H1 (cell line): ENCODE measurements around the gene DNTT. TPM values are rescaled to one million over a fixed set of nuclear protein-coding genes. Genes with fewer than 3 reads are reported as not detected.

Experiments used
- CTCF ChIA-PET: fragments of 300-600 bp; sonication (Branson Sonifier 250); formaldehyde crosslinking; loops from one replicate; lab custom pipeline; 2021; ENCODE audit not compliant: partially characterized antibody; lab: Charles Lee
- POLR2A ChIA-PET: fragments of 300-600 bp; sonication (Branson Sonifier 250); formaldehyde crosslinking; loops from one replicate; lab custom pipeline; 2021; ENCODE audit warnings: inconsistent platforms; ENCODE audit not compliant: partially characterized antibody; lab: Charles Lee
- DNase-seq, 2 experiments: peaks; one replicate each; pipeline versions ENCODE4 v3.0.0 to v3.0.0-alpha.2; 2010 to 2022; ENCODE audit warnings: low spot score in 2 of 2, low read depth in 1 of 2, mixed read lengths in 1 of 2
- FAIRE-seq: peaks from 2 replicates; lab custom pipeline; 2011; peaks lifted over from hg19 to GRCh38; lab: Jason Lieb, UNC
- H2AFZ ChIP-seq: 2 replicates; pipeline ENCODE4 v1.8.1; 2012; ENCODE audit warnings: low read length, inconsistent platforms
- H2AK5ac ChIP-seq: 2 replicates; pipeline ENCODE4 v1.6.1; 2013; ENCODE audit warnings: low read depth, low read length
- H2BK120ac ChIP-seq: replicated peaks from 2 replicates; pipeline ENCODE3; 2013; ENCODE audit warnings: low read depth, low read length, inconsistent platforms
- H2BK12ac ChIP-seq: 2 replicates; pipeline ENCODE4 v1.6.1; 2013; ENCODE audit warnings: low read depth, low read length
- H2BK15ac ChIP-seq: 2 replicates; pipeline ENCODE4 v1.6.1; 2013; ENCODE audit warnings: low read length
- H2BK20ac ChIP-seq: 2 replicates; pipeline ENCODE4 v1.6.1; 2013; ENCODE audit warnings: low read length
- H2BK5ac ChIP-seq: 2 replicates; pipeline ENCODE4 v1.6.1; 2013; ENCODE audit warnings: low read depth, low read length
- H3K14ac ChIP-seq: 2 replicates; pipeline ENCODE4 v1.6.1; 2013; ENCODE audit warnings: inconsistent platforms; ENCODE audit not compliant: insufficient read length
- H3K18ac ChIP-seq: 2 replicates; pipeline ENCODE4 v1.6.1; 2013; ENCODE audit warnings: low read length; ENCODE audit errors: extremely low read depth
- H3K23ac ChIP-seq: 2 replicates; pipeline ENCODE4 v1.6.1; 2013; ENCODE audit warnings: inconsistent platforms; ENCODE audit not compliant: insufficient read length
- H3K23me2 ChIP-seq: 2 replicates; pipeline ENCODE4 v1.6.1; 2013; ENCODE audit warnings: low read depth, low read length
- H3K27ac ChIP-seq: 2 replicates; pipeline ENCODE4 v1.6.1; 2011; ENCODE audit warnings: low read depth, low read length, inconsistent platforms
- H3K27me3 ChIP-seq, 4 experiments: replicated peaks in 1 of 4; 1 replicate in 1 of 4; 2 replicates in 3 of 4; pipeline versions ENCODE4 v1.6.1 to v1.8.1; 2011 to 2013; ENCODE audit warnings: low read length in 3 of 4, mild to moderate bottlenecking in 3 of 4, inconsistent platforms in 2 of 4, mixed read lengths in 2 of 4, moderate library complexity in 1 of 4; ENCODE audit not compliant: control insufficient read depth in 3 of 4, insufficient read depth in 3 of 4; ENCODE audit errors: extremely low read depth in 1 of 4
- H3K36me3 ChIP-seq, 4 experiments: 2 replicates each; pipeline versions ENCODE4 v1.6.1 to v1.8.1; 2011 to 2013; ENCODE audit warnings: mild to moderate bottlenecking in 4 of 4, low read length in 3 of 4, moderate library complexity in 2 of 4, control low read depth in 1 of 4, inconsistent platforms in 1 of 4; ENCODE audit not compliant: insufficient read depth in 4 of 4, control insufficient read depth in 2 of 4
- H3K4ac ChIP-seq: replicated peaks from 2 replicates; pipeline ENCODE3; 2013; ENCODE audit warnings: low read length, low read depth, mixed read lengths, inconsistent platforms; ENCODE audit not compliant: insufficient read length
- H3K4me1 ChIP-seq, 4 experiments: replicated peaks in 1 of 4; 1 replicate in 1 of 4; 2 replicates in 3 of 4; pipeline versions ENCODE4 v1.6.1 to v1.8.1; 2011 to 2013; ENCODE audit warnings: low read length in 3 of 4, inconsistent platforms in 2 of 4, mixed read lengths in 1 of 4; ENCODE audit not compliant: insufficient read depth in 4 of 4, control insufficient read depth in 3 of 4
- H3K4me2 ChIP-seq, 2 experiments: 2 replicates each; pipeline versions ENCODE4 v1.6.1 to v1.8.1; 2011 to 2013; ENCODE audit warnings: low read depth in 2 of 2, low read length in 2 of 2, control low read depth in 1 of 2, inconsistent platforms in 1 of 2, mild to moderate bottlenecking in 1 of 2; ENCODE audit not compliant: insufficient read depth in 1 of 2
- H3K4me3 ChIP-seq, 4 experiments: fragments of 200-600, 300-600 bp in 1 of 4; sonication (generic), shearing (Covaris generic), sonication (Bioruptor Twin) in 1 of 4; 2 replicates each; pipeline versions ENCODE4 v1.5.1 to v1.8.1; 2011 to 2016; ENCODE audit warnings: low read length in 4 of 4, low read depth in 3 of 4, control low read depth in 2 of 4, inconsistent platforms in 2 of 4, mild to moderate bottlenecking in 2 of 4, mixed read lengths in 1 of 4, moderate library complexity in 1 of 4; ENCODE audit not compliant: insufficient read depth in 2 of 4; ENCODE audit errors: extremely low read depth in 1 of 4
- H3K56ac ChIP-seq: replicated peaks from 2 replicates; pipeline ENCODE3; 2013; ENCODE audit warnings: low read depth, mild to moderate bottlenecking, mixed read lengths, low read length, inconsistent platforms; ENCODE audit not compliant: insufficient read length
- H3K79me1 ChIP-seq: 2 replicates; pipeline ENCODE4 v1.6.1; 2013; ENCODE audit warnings: low read depth, low read length, control low read depth
- H3K79me2 ChIP-seq, 2 experiments: 2 replicates each; pipeline versions ENCODE4 v1.6.1 to v1.8.1; 2012 to 2013; ENCODE audit warnings: low read length in 2 of 2, mild to moderate bottlenecking in 2 of 2, inconsistent platforms in 1 of 2; ENCODE audit not compliant: insufficient read depth in 2 of 2, control insufficient read depth in 1 of 2
- H3K9ac ChIP-seq, 4 experiments: replicated peaks in 1 of 4; 1 replicate in 1 of 4; 2 replicates in 3 of 4; pipeline versions ENCODE4 v1.6.1 to v1.8.1; 2011 to 2013; ENCODE audit warnings: low read depth in 3 of 4, low read length in 3 of 4, control low read depth in 2 of 4, mild to moderate bottlenecking in 2 of 4, moderate library complexity in 2 of 4, inconsistent platforms in 1 of 4; ENCODE audit errors: extremely low read depth in 1 of 4
- H3K9me3 ChIP-seq, 2 experiments: 2 replicates each; pipeline versions ENCODE4 v1.6.1 to v1.8.1; 2012 to 2013; ENCODE audit warnings: mild to moderate bottlenecking in 2 of 2, moderate library complexity in 2 of 2, control low read depth in 1 of 2, inconsistent platforms in 1 of 2, low read depth in 1 of 2, low read length in 1 of 2, mixed read lengths in 1 of 2; ENCODE audit not compliant: insufficient read depth in 2 of 2
- H4K20me1 ChIP-seq, 2 experiments: replicated peaks in 1 of 2; 2 replicates each; pipeline versions ENCODE3 to v1.8.1; 2011 to 2013; ENCODE audit warnings: inconsistent platforms in 2 of 2, low read length in 2 of 2, mild to moderate bottlenecking in 1 of 2; ENCODE audit not compliant: insufficient read depth in 2 of 2, control insufficient read depth in 1 of 2
- H4K5ac ChIP-seq: 2 replicates; pipeline ENCODE4 v1.6.1; 2013; ENCODE audit warnings: low read length, low read depth, mixed read lengths, inconsistent platforms; ENCODE audit not compliant: insufficient read length
- H4K8ac ChIP-seq: 2 replicates; pipeline ENCODE4 v1.8.0; 2013; ENCODE audit warnings: mild to moderate bottlenecking, moderate library complexity, low read length, inconsistent platforms; ENCODE audit not compliant: insufficient read depth; ENCODE audit errors: extremely low read depth
- H4K91ac ChIP-seq: replicated peaks from 2 replicates; pipeline ENCODE3; 2013; ENCODE audit warnings: low read length, mixed read lengths, inconsistent platforms; ENCODE audit not compliant: insufficient read length
- ASH2L ChIP-seq: fragments of 200-600, 300-600 bp; sonication (generic); IDR thresholded peaks from one replicate; pipeline ENCODE4 v1.7.1; 2017; ENCODE audit warnings: low read length
- BCL11A ChIP-seq, 2 experiments: IDR thresholded peaks; one replicate each; pipeline ENCODE4 v1.6.1; 2011; ENCODE audit warnings: low read depth in 2 of 2, low read length in 2 of 2, mild to moderate bottlenecking in 2 of 2
- CTBP2 ChIP-seq: IDR thresholded peaks from 2 replicates; pipeline ENCODE4 v1.7.0; 2011; ENCODE audit warnings: borderline replicate concordance, mild to moderate bottlenecking, moderate library complexity, mixed read lengths, low read length; ENCODE audit not compliant: insufficient read depth, insufficient read length
- HDAC6 ChIP-seq: IDR thresholded peaks from one replicate; pipeline ENCODE4 v1.7.1; 2012; ENCODE audit warnings: low read depth, mild to moderate bottlenecking, inconsistent platforms, low read length, moderate library complexity
- KDM1A ChIP-seq: fragments of 200-600, 300-600 bp; sonication (generic); IDR thresholded peaks from 2 replicates; pipeline ENCODE4 v1.7.1; 2016; ENCODE audit warnings: mild to moderate bottlenecking, low read length, borderline replicate concordance
- POLR2AphosphoS5 ChIP-seq: IDR thresholded peaks from 2 replicates; pipeline ENCODE4 v1.6.1; 2011; ENCODE audit warnings: low read depth, low read length
- POU5F1 ChIP-seq: IDR thresholded peaks from 2 replicates; pipeline ENCODE4 v1.6.1; 2011; ENCODE audit warnings: low read depth, mild to moderate bottlenecking, low read length, moderate library complexity
- SIN3A ChIP-seq, 2 experiments: IDR thresholded peaks in 1 of 2; conservative IDR thresholded peaks in 1 of 2; 2 replicates each; pipeline ENCODE4 v1.6.1; 2011 to 2012; ENCODE audit warnings: low read length in 2 of 2, improper control_type of control experiment in 1 of 2, low read depth in 1 of 2, mild to moderate bottlenecking in 1 of 2
- SIRT6 ChIP-seq: IDR thresholded peaks from one replicate; pipeline ENCODE4 v1.7.1; 2012; ENCODE audit warnings: low read length, inconsistent platforms
- TAF1 ChIP-seq: IDR thresholded peaks from 2 replicates; pipeline ENCODE4 v1.6.1; 2011; ENCODE audit warnings: mild to moderate bottlenecking, low read depth, low read length
- WGBS, 2 experiments: shearing (Covaris generic) in 1 of 2; methylation state at CpG; one replicate each; pipeline versions ENCODE4 v1.1.6 to v1.1.7; 2013 to 2015; ENCODE audit warnings: low lambda C conversion rate in 2 of 2, mixed read lengths in 2 of 2, inconsistent platforms in 1 of 2, low coverage in 1 of 2, missing lambda C conversion rate in 1 of 2; ENCODE audit not compliant: insufficient replicate concordance in 2 of 2, insufficient coverage in 1 of 2, insufficient read length in 1 of 2; ENCODE audit errors: extremely low coverage in 1 of 2, missing lambda C conversion rate in 1 of 2; 5-methylcytosine and 5-hydroxymethylcytosine counted together
- polyA plus RNA-seq, 7 experiments: library from polyadenylated mRNA; depleted of rRNA in 3 of 7; stranded (reverse) in 5 of 7; unstranded in 2 of 7; fragments of >200 nt in 5 of 7; fragments of 200-250 nt in 2 of 7; gene quantifications; 1 replicate in 5 of 7; 2 replicates in 1 of 7; 4 replicates in 1 of 7; pipeline versions ENCODE4 v1.2.1 to v1.2.3, GENCODE V29; 2011 to 2013; ENCODE audit warnings: missing spikeins in 2 of 7, mixed read lengths in 2 of 7
- total RNA-seq: library from RNA; stranded (reverse); fragmentation: NEBNext Ultra II Directional; extraction: Animal tissue kit (Norgen Biotek cat#: 25700); gene quantifications from 2 replicates; pipeline ENCODE4 v1.2.1, GENCODE V29; 2021
- TF ChIP-seq, protein P1 (sequence below): IDR thresholded peaks from 2 replicates; pipeline ENCODE4 v1.6.1; 2011; ENCODE audit warnings: low read length, improper control_type of control experiment
- TF ChIP-seq, protein P2 (sequence below): IDR thresholded peaks from 2 replicates; pipeline ENCODE4 v1.6.1; 2011; ENCODE audit warnings: low read depth, mild to moderate bottlenecking, low read length; ENCODE audit not compliant: insufficient read depth

Gene DNTT
- total and polyA plus RNA-seq, 2 of the 8 experiments (the other 6 are each of a cell fraction or from before 2014, with no cell fraction given), result not detected

- H2BK120ac ChIP-seq, result no peak overlapping the region
- H3K23me2 ChIP-seq, result no peaks in the 10 kb centered on the region
- H3K18ac ChIP-seq, result no peak overlapping the region
- H4K5ac ChIP-seq, result no peak overlapping the region
- DNase-seq, result no peak
- H3K4me3 ChIP-seq, result no peak overlapping the region
- ChIA-PET CTCF (interaction anchor here (0.9 to 1.3 kb wide), 3 partner anchors 19 to 250 kb away, joined by 3 to 4 read pairs (median 3); no protein-coding TSS in a partner anchor), POLR2A (interaction anchor here (1.5 kb wide), 1 partner anchor 224 kb away, joined by 3 read pairs; the partner anchor contains the start of gene CCNJ)
- H4K91ac ChIP-seq, result no peak overlapping the region
- no peak overlapping the region for H3K56ac ChIP-seq
- no peak overlapping the region for H2BK12ac ChIP-seq
- H3K9me3 ChIP-seq, result no peaks in the 10 kb centered on the region
- no peak overlapping the region for H4K8ac ChIP-seq
- H3K23ac ChIP-seq, result no peak overlapping the region
- H2AFZ ChIP-seq, result no peak overlapping the region
- H3K4me1 ChIP-seq, result peaks cover 0 to 4% (median 0%) of the 10 kb centered on the region in 4 experiments; a peak in 1 of 7 replicates
- H3K27me3 ChIP-seq, result no peaks in the 10 kb centered on the region
- H4K20me1 ChIP-seq, result no peaks in the 10 kb centered on the region
- no peak overlapping the region for H2BK15ac ChIP-seq
- no peak overlapping the region for H3K14ac ChIP-seq
- H3K36me3 ChIP-seq, result no peaks in the 10 kb centered on the region
- H2AK5ac ChIP-seq, result no peak overlapping the region
- H3K79me1 ChIP-seq, result no peaks in the 10 kb centered on the region
- H3K4ac ChIP-seq, result no peak overlapping the region
- no peak for FAIRE-seq
- no peak overlapping the region for H2BK5ac ChIP-seq
- H3K79me2 ChIP-seq, result no peaks in the 10 kb centered on the region
- no peak overlapping the region for H2BK20ac ChIP-seq
- 84% methylated on average over 4 of the region's 4 CpGs; no CpG with 5 or more reads in 1 of the 2 experiments for WGBS, 2 experiments
- no peak overlapping the region for H3K4me2 ChIP-seq
- H3K9ac ChIP-seq, result no peak overlapping the region
- H3K27ac ChIP-seq, result no peak overlapping the region
- TF ChIP-seq BCL11A (IDR thresholded peaks at IDR 0.05; ENCODE audit: low read depth in 2 of 2, low read length in 2 of 2) (no peak), SIRT6 (no peak), ASH2L (no peak), KDM1A (no peak), POU5F1 (no peak), SIN3A (conservative IDR thresholded peaks at IDR 0.05 in 1 of 2, IDR thresholded peaks at IDR 0.05 in 1 of 2; ENCODE audit: low read depth in 1 of 2, low read length in 2 of 2) (no peak), HDAC6 (no peak), POLR2AphosphoS5 (no peak), CTBP2 (no peak), TAF1 (no peak)
- TF ChIP-seq, protein P1, sequence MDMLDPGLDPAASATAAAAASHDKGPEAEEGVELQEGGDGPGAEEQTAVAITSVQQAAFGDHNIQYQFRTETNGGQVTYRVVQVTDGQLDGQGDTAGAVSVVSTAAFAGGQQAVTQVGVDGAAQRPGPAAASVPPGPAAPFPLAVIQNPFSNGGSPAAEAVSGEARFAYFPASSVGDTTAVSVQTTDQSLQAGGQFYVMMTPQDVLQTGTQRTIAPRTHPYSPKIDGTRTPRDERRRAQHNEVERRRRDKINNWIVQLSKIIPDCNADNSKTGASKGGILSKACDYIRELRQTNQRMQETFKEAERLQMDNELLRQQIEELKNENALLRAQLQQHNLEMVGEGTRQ, result no peak
- TF ChIP-seq, protein P2, sequence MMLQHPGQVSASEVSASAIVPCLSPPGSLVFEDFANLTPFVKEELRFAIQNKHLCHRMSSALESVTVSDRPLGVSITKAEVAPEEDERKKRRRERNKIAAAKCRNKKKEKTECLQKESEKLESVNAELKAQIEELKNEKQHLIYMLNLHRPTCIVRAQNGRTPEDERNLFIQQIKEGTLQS, result no peak
Observed at GRCh38 chr10:96267234-96267705, 37.0 kb upstream of the DNTT start.
